K562 (cell line): Measurements from ENCODE around the gene B3GALNT2. TPM values are rescaled to one million over a fixed set of nuclear protein-coding genes. Genes with fewer than 3 reads are reported as not detected.

Experiments
- GABPB1 ChIP-seq: sonication (generic); formaldehyde crosslinking; IDR thresholded peaks from 2 replicates; pipeline ENCODE4 v1.8.0; 2022; ENCODE audit warnings: mild to moderate bottlenecking, missing genetic modification reagents
- JUND ChIP-seq, 2 experiments: IDR thresholded peaks; 2 replicates in 1 of 2; 3 replicates in 1 of 2; pipeline ENCODE4 v1.6.1; 2011; ENCODE audit warnings: borderline replicate concordance in 2 of 2, low read depth in 2 of 2, low read length in 2 of 2, improper control_type of control experiment in 1 of 2, missing biosample characterization in 1 of 2, missing genetic modification characterization in 1 of 2, missing genetic modification reagents in 1 of 2
- NCOA6 ChIP-seq: fragments of 450-650 bp; IDR thresholded peaks from 2 replicates; pipeline ENCODE4 v1.6.1; 2017; ENCODE audit warnings: mild to moderate bottlenecking
- NFXL1 ChIP-seq: fragments of 450-650 bp; formaldehyde crosslinking; IDR thresholded peaks from 2 replicates; pipeline ENCODE4 v1.4.0; 2021; ENCODE audit warnings: mild to moderate bottlenecking
- PML ChIP-seq: IDR thresholded peaks from 2 replicates; pipeline ENCODE4 v1.6.1; 2012; ENCODE audit warnings: low read length, inconsistent platforms
- RAD21 ChIP-seq, 2 experiments: fragments of 250-450 bp in 1 of 2; fragments of 450-650 bp in 1 of 2; sonication (Bioruptor Pico) in 1 of 2; formaldehyde crosslinking in 1 of 2; IDR thresholded peaks in 1 of 2; conservative IDR thresholded peaks in 1 of 2; 2 replicates each; pipeline versions ENCODE4 v1.4.0 to v1.8.0; 2020 to 2022; ENCODE audit warnings: mild to moderate bottlenecking in 2 of 2, moderate library complexity in 1 of 2
- SIN3A ChIP-seq, 2 experiments: fragments of 150-350 bp in 1 of 2; IDR thresholded peaks; 2 replicates each; pipeline ENCODE4 v1.6.1; 2011 to 2016; ENCODE audit warnings: borderline replicate concordance in 2 of 2, low read depth in 2 of 2, low read length in 2 of 2, mild to moderate bottlenecking in 2 of 2, moderate library complexity in 2 of 2; ENCODE audit not compliant: control insufficient read depth in 1 of 2
- SMC3 ChIP-seq: conservative IDR thresholded peaks from 2 replicates; pipeline ENCODE4 v1.6.1; 2011; ENCODE audit warnings: low read depth, low read length, improper control_type of control experiment; ENCODE audit not compliant: insufficient read depth
- SP1 ChIP-seq: sonication (generic); formaldehyde crosslinking; IDR thresholded peaks from 2 replicates; pipeline ENCODE4 v1.8.1; 2022; ENCODE audit warnings: mild to moderate bottlenecking, missing genetic modification reagents
- THRAP3 ChIP-seq: fragments of 450-650 bp; IDR thresholded peaks from 2 replicates; pipeline ENCODE4 v1.6.1; 2016; ENCODE audit warnings: mild to moderate bottlenecking, inconsistent platforms, borderline replicate concordance
- polyA plus RNA-seq, 8 experiments: library from polyadenylated mRNA; depleted of rRNA in 4 of 8; stranded (reverse) in 5 of 8; unstranded in 3 of 8; fragments of >200 nt; fragmentation: Nextera tagmentation in 2 of 8; fragmentation: Illumina TruSeq in 1 of 8; extraction: Ambion mirVana in 2 of 8; extraction: Trizol in 1 of 8; gene quantifications; 2 replicates each; pipeline versions ENCODE4 v1.2.1 to v1.2.3, GENCODE V29; 2011 to 2014; ENCODE audit warnings: inconsistent platforms in 1 of 8, missing spikeins in 1 of 8
- total RNA-seq, 7 experiments: library from RNA; depleted of rRNA in 6 of 7; stranded (reverse); fragments of >200 nt in 6 of 7; fragmentation: Illumina TruSeq in 2 of 7; extraction: Trizol in 2 of 7; gene quantifications; 2 replicates each; pipeline versions ENCODE4 v1.2.1 to v1.2.3, GENCODE V29; 2011 to 2021; ENCODE audit warnings: low replicate concordance in 1 of 7
- TF ChIP-seq, protein P1 (sequence below): fragments of 450-650 bp; IDR thresholded peaks from 2 replicates; pipeline ENCODE4 v1.6.1; 2016; ENCODE audit warnings: mild to moderate bottlenecking, moderate library complexity
- TF ChIP-seq, protein P2 (sequence below): fragments of 250-450 bp; sonication (Bioruptor Pico); IDR thresholded peaks from 2 replicates; pipeline ENCODE4 v1.8.0; 2022; ENCODE audit warnings: moderate library complexity, mild to moderate bottlenecking, inconsistent platforms
- TF ChIP-seq, protein P3 (sequence below): fragments of 450-650 bp; formaldehyde crosslinking; IDR thresholded peaks from 2 replicates; pipeline ENCODE4 v1.4.0; 2020; ENCODE audit warnings: mild to moderate bottlenecking, moderate library complexity

The B3GALNT2 gene
- total and polyA plus RNA-seq, 9 of the 15 experiments (the other 6 are each of a cell fraction or from before 2014, with no cell fraction given), result 2.0 to 31.7 (median 22.9) TPM

DNA sequence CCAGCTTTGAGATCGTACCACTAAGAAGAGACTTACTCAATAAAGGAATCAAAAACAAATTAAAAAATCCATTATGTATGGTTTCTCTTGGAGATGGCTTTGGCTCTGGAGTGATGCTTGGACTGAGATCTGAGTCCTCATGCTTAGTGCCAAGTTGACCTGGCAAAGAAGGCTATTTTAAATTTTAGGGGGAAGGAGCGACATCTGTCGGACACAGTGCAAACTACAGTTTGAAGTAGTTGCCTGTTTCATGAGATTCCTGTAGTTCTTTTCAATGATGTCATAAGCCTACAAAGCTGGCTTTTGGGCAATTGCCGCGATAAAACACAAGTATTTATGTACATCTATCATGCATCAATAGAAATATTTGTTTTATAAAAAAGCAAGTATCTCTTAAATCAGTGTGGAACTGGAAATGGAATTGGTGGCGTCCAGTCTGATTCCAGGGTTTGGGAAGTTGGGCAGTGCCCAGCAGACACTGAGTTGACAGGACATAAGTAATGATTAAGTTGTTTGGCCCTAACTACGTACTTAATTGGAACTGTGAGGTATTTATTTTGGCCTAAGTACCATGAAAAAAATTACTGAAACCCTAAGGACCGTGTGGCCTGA lies 87.1 kb downstream of the B3GALNT2 start (continued):
- TF ChIP-seq, protein P1, sequence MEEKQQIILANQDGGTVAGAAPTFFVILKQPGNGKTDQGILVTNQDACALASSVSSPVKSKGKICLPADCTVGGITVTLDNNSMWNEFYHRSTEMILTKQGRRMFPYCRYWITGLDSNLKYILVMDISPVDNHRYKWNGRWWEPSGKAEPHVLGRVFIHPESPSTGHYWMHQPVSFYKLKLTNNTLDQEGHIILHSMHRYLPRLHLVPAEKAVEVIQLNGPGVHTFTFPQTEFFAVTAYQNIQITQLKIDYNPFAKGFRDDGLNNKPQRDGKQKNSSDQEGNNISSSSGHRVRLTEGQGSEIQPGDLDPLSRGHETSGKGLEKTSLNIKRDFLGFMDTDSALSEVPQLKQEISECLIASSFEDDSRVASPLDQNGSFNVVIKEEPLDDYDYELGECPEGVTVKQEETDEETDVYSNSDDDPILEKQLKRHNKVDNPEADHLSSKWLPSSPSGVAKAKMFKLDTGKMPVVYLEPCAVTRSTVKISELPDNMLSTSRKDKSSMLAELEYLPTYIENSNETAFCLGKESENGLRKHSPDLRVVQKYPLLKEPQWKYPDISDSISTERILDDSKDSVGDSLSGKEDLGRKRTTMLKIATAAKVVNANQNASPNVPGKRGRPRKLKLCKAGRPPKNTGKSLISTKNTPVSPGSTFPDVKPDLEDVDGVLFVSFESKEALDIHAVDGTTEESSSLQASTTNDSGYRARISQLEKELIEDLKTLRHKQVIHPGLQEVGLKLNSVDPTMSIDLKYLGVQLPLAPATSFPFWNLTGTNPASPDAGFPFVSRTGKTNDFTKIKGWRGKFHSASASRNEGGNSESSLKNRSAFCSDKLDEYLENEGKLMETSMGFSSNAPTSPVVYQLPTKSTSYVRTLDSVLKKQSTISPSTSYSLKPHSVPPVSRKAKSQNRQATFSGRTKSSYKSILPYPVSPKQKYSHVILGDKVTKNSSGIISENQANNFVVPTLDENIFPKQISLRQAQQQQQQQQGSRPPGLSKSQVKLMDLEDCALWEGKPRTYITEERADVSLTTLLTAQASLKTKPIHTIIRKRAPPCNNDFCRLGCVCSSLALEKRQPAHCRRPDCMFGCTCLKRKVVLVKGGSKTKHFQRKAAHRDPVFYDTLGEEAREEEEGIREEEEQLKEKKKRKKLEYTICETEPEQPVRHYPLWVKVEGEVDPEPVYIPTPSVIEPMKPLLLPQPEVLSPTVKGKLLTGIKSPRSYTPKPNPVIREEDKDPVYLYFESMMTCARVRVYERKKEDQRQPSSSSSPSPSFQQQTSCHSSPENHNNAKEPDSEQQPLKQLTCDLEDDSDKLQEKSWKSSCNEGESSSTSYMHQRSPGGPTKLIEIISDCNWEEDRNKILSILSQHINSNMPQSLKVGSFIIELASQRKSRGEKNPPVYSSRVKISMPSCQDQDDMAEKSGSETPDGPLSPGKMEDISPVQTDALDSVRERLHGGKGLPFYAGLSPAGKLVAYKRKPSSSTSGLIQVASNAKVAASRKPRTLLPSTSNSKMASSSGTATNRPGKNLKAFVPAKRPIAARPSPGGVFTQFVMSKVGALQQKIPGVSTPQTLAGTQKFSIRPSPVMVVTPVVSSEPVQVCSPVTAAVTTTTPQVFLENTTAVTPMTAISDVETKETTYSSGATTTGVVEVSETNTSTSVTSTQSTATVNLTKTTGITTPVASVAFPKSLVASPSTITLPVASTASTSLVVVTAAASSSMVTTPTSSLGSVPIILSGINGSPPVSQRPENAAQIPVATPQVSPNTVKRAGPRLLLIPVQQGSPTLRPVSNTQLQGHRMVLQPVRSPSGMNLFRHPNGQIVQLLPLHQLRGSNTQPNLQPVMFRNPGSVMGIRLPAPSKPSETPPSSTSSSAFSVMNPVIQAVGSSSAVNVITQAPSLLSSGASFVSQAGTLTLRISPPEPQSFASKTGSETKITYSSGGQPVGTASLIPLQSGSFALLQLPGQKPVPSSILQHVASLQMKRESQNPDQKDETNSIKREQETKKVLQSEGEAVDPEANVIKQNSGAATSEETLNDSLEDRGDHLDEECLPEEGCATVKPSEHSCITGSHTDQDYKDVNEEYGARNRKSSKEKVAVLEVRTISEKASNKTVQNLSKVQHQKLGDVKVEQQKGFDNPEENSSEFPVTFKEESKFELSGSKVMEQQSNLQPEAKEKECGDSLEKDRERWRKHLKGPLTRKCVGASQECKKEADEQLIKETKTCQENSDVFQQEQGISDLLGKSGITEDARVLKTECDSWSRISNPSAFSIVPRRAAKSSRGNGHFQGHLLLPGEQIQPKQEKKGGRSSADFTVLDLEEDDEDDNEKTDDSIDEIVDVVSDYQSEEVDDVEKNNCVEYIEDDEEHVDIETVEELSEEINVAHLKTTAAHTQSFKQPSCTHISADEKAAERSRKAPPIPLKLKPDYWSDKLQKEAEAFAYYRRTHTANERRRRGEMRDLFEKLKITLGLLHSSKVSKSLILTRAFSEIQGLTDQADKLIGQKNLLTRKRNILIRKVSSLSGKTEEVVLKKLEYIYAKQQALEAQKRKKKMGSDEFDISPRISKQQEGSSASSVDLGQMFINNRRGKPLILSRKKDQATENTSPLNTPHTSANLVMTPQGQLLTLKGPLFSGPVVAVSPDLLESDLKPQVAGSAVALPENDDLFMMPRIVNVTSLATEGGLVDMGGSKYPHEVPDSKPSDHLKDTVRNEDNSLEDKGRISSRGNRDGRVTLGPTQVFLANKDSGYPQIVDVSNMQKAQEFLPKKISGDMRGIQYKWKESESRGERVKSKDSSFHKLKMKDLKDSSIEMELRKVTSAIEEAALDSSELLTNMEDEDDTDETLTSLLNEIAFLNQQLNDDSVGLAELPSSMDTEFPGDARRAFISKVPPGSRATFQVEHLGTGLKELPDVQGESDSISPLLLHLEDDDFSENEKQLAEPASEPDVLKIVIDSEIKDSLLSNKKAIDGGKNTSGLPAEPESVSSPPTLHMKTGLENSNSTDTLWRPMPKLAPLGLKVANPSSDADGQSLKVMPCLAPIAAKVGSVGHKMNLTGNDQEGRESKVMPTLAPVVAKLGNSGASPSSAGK, result no peak
- TF ChIP-seq THRAP3 (no peak), SMC3 (peak; percentile 68), RAD21 (CRISPR knock-in tag; conservative IDR thresholded peaks at IDR 0.05 in 1 of 2, IDR thresholded peaks at IDR 0.05 in 1 of 2) (peak; percentile 81 to 84), SP1 (CRISPR knock-in tag) (peak; percentile 50; the same call in 1 of the 2 replicates), NCOA6 (no peak), NFXL1 (CRISPR knock-in tag) (no peak), PML (0 out of 2 replicates have a peak, but pooled peaks have one; percentile 21), GABPB1 (CRISPR knock-in tag) (0 out of 2 replicates have a peak, but pooled peaks have one; percentile 28), JUND (IDR thresholded peaks at IDR 0.05; ENCODE audit: borderline replicate concordance, low read depth, low read length) (peak; percentile 40; the same call in 1 of the 2 replicates), JUND (tag; IDR thresholded peaks at IDR 0.05; ENCODE audit: borderline replicate concordance, low read depth, low read length) (no peak), SIN3A (IDR thresholded peaks at IDR 0.05; ENCODE audit: borderline replicate concordance in 2 of 2, control insufficient read depth in 1 of 2, low read depth in 2 of 2, low read length in 2 of 2) (no peak)
- TF ChIP-seq, protein P2, sequence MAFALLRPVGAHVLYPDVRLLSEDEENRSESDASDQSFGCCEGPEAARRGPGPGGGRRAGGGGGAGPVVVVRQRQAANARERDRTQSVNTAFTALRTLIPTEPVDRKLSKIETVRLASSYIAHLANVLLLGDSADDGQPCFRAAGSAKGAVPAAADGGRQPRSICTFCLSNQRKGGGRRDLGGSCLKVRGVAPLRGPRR (CRISPR knock-in tag), result no peak
- TF ChIP-seq, protein P3, sequence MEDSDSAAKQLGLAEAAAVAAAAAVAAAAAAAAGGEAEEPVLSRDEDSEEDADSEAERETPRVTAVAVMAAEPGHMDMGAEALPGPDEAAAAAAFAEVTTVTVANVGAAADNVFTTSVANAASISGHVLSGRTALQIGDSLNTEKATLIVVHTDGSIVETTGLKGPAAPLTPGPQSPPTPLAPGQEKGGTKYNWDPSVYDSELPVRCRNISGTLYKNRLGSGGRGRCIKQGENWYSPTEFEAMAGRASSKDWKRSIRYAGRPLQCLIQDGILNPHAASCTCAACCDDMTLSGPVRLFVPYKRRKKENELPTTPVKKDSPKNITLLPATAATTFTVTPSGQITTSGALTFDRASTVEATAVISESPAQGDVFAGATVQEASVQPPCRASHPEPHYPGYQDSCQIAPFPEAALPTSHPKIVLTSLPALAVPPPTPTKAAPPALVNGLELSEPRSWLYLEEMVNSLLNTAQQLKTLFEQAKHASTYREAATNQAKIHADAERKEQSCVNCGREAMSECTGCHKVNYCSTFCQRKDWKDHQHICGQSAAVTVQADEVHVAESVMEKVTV (CRISPR knock-in tag), result peak; percentile 72
